Measurements from ENCODE around the gene RGS17.
"Not testable (repeated sequence)": the region's sequence is repeated elsewhere in the genome, so short reads cannot be mapped to it uniquely, and the experiment has no call there.

Gene RGS17

DNA sequence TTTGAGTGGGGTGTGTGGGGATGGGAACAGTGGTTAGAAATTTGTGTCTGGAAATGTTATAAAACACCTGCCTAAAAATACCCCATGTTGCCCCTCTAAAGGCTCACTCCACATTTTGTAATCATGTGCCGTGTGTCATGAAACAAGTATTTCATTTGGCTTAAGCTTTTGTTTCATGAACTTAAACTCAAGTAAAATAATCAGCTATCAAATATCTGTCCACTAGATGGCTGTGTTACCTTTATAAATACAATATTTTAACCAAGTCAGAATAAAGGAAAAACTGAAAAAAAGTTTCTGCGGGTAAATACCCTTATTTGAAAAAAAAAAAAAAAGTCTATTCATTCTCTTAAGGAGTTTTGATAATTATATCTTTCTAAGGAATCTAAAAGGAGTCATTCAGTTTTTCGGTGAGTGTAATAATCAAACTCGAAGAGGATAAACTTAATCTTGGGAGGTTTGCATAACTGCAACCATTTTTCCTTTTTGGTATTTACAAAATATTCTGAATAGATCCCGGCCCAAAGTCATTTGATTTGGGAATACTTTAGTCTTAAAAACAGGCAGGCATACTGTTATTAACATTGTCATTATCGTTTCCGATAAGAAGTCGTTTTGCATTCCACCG, 98.7 kb downstream of the RGS17 start:
- no peak for DNase-seq (ENCODE audit: low read depth in 2 of 2)

DNA sequence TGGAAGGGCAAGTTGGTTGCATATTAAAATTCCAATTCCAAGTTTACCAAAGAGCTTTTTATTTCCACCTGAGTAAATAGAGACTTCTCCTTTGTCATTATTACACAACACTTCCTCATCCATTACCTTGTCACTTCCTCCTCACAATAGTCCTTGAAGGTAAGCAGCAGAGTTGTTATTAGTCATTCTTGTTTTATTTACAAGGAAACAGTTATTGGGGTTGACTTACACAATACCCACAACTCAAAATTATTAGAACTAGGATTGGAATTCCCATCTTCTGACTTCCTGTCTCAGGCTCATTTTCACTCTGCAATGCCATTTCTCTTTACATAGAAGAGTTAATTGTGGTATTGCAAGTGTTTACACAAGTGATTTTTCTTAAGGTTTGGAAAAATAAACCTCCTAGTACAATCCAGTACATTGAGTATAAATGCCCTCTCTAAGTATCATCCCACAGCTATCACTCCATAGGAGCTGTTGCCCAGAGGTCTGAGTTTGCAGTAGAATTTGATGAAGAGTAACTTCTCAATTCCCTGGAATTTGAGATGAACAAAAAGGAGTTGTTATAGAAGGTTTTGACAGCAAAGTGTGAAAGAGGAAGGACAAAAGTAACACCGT, 99.6 kb downstream of the RGS17 start:
- DNase-seq (ENCODE audit: low read depth in 2 of 2) = no peak

DNA sequence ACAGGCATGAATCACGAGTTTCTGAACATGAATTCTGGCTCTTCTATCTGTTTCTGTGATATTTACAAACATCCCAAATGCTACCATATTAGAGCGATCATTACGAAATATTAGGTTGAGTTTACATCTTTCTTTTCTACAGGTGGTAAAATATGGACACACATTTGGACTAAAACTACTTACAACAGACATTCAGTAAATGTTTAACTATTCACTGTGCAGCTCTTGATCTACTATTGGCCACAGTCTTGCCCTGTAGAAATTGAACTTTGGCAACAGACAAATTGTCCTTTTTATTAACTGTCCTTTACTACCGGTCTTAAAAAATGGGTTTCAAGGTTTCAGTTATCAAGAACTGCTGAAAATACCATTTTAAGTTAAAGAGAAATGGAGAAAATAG, 102.1 kb downstream of the RGS17 start:
- DNase-seq (ENCODE audit: low read depth in 2 of 2) = no peak

DNA sequence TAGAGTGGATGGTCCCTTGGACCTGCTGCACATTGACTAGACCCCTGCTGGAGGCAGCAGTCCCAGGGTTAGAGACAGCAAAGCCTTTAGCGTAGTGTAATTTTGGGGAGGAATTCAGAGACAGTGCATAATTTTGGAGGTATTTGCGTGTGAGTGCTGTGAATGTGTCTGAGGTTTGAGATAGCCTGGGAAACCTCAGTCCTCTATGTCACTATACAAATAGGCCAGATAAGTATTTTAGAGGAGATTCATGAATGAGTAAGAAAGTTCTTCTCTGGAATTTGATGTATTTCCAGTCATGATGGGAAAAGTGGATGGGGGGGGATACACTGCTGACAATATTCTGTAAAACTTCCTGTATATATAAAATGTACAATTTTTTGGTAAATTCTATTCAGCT, 102.8 kb downstream of the RGS17 start:
- DNase-seq (ENCODE audit: low read depth in 2 of 2) = no peak

DNA sequence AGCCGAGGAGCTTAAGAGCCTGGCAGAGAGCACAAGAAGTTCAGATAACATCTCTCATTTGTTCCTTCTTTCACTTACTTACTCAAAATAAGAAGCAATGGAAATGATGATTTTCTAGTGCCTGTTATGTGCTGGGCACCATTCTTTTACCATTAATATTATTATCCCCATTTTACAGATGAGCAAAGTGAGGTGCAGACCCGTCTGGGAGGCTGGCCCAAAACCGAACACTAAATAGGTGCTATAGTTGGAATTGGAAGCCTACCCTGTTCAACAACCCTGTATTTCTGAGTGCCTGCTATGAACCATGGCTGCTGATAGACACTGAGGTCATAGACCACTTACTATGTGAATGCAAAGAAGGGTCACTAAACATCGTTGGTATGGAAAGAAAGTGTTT, 103.6 kb downstream of the RGS17 start:
- no peak for DNase-seq (ENCODE audit: low read depth in 2 of 2)

DNA sequence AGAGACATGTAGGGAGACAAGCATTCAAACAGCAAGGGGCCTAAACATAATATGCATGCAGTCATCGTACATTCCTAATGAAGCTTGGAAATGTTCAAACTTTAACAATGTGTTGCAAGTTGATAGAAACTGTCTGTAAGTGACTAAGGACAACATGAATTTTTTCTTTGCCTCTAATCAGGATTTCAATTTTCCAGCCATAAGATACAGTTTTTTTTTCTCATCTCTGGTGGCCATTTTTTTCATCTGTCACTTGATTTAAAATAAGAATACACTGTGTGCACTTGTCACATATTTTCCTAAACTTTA, 106.4 kb downstream of the RGS17 start:
- DNase-seq (ENCODE audit: low read depth in 2 of 2) = no peak

DNA sequence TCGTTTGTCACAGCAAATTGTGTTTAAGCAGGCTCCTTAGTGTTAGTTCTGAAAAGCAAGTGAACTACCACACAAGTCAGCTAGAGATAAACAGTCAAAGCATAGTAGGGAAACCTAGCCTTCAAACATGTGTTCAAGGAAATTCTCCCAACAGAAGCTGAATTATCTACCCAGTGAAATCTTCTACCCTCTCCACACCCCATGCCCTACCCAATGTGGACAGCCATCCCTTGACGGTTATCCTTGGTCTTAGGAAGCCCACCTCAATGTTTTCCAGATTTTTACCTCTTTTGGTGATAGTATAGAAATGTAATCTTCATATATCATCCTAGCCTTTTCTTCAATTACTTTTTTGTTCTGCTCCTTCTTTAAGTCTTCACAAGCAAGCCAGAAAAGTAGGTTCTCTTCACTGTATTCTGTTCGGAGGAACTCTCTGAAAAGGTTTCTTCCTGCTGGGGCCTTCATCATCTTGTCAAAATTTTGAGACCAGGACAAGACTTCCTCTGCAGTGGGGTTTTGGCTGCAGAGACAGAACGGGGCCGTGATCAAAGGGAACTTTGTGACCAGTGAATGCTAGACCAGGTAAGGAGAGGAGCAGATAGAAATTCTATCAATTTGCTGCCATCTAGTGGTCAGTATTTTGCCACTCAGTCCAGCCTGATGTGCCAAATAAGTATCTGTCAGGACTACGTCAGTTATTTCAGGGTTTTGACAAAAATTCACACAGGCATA, 106.9 kb downstream of the RGS17 start:
- DNase-seq (ENCODE audit: low read depth in 2 of 2) = no peak

DNA sequence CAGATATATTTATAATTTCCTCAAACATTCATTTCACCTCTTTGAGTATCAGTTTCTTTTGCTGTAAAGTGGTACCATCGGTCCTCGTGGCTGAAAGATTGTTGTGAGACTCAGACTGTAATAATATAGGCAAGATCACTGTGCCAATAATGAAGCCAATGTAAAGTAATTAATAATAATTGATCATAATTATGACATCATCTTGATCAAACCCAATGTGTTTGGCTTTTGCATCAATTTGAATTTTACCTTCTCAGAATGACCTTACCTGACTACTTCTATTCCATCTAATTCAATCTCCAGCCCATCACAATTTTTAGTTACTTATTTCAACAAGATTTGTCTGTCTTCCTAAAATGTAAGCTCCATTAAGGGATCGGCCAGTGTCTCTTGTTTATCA, 112.7 kb downstream of the RGS17 start:
- no peak for DNase-seq (ENCODE audit: low read depth in 2 of 2)

DNA sequence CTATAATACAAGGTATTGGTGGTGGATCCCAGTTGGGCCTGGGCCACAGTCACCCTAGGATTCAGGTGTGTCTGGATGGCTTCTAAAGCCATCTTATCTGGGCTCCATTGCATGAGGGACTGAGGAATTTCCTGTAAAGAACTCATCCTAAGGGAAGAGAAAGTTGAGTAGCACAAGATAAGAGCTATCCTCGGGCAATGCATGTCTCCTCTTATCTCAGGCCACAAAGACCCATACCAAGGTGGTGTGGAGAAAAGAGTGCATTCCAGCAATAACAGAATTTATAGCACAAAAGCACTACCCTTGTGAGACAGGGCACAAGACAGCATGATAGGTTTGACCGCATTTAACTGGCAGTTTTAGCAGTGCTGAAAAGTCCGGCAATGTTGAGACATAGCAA, 114.2 kb downstream of the RGS17 start:
- DNase-seq (ENCODE audit: low read depth in 2 of 2) = no peak

DNA sequence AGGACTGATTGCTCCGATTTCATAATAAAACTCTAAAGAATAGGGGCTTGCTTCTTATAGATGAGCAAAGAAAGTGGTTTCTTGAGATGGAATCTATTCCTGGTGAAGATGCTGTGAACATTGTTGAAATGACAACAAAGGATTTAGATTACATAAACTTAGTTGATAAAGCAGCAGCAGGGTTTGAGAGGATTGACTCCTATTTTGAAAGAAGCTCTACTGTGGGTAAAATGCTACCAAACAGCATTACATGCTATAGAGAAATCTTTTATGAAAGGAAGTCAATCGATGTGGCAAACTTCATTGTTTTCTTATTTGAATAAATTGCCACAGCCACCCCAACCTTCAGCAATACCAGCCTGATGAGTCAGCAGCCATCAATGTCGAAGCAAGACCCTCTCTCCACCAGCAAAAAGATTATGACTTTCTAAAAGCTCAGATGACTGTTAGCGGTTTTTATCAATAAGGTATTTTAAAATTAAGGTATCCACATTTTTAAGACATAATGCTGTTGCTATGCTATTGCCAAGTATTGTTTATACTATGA, 115.9 kb downstream of the RGS17 start:
- no peak for DNase-seq (ENCODE audit: low read depth in 2 of 2)

DNA sequence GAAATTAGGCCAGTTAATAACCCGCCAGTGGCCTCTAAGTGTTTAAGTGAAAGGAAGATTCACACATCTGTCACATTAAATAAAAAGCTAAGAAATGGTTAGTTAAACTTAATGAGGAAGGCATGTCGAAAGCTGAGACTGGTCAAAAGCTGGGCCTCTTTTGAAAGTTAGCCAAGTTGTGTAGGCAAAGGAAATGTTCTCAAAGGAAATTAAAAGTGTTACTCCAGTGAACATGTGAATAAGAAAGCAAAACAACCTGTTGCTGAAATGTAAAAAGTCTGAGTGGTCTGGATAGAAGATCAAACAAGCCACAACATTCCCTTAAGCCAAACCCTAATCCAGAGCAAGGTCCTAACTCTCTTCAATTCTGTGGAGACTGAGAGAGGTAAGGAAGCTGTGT, 117.6 kb downstream of the RGS17 start:
- DNase-seq (ENCODE audit: low read depth in 2 of 2) = no peak

DNA sequence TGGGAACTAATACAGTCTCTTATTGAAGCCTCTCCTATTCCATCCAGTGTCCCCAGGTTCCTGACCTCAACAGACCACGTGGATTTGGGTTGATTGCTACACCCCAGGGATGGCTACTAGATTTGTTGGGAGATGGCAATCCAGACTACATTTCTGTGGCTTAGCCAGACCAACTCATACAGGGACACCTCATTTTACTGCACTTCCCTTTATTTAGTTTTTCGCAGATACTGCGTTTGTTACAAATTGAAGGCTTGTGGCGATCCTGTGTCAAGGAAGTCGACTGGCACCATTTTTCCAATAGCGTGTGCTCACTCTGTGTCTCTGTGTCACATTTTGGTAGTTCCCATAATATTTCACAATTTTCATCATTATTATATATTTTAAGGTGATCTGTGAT, 118.2 kb downstream of the RGS17 start:
- DNase-seq (ENCODE audit: low read depth in 2 of 2) = no peak

DNA sequence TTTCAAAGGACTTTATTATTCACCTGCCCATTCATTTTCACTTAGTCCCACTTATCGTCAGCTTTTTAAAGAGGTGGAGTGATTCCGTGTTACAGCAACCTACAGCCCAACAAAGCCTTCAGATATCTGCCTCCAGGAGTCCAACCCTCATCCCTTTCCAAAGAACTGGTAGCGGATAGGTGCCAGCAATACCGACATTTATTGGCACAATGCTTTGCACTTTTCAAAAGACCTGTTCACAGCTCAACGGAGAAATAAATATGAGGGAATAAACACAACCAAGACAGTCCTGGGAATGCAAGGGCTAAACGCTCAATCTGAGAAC, 127.8 kb downstream of the RGS17 start:
- DNase-seq (ENCODE audit: low read depth in 2 of 2) = no peak

DNA sequence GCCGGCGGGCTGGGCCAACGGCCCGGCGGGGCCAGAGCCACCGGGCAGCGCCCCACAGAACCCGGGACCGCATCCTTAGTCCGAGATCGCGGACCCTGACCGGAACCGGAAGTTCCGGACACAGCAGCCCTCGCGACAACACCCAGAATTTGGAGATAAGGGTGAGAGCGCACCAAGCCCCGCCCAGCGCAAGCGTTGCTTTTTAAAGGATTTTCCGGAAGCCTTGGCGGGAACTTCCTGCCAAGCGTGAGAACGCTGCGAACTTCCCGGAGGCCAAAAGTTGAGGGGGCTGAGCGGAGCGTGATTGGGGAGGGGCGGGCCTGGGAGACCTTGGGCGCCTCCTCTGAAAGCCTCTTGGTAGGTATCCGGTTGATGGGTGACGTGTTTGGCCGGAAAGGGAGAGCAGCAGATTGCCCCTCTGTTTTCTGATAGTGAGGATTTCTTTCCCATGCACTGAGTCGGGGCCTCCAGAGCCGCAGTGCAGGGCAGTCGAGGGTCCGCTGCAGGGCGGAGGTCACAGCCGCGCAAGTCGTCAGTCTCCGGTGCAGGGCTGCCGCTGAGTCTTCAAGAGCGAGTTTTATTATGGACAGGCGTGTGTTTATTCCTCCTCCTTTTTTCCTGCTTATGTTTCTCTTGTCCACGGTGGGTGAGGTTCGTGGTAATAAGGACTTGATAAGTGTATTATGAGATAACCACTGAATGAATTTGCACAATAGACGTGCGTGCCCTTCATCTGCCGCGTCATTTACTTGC, 128.3 kb downstream of the RGS17 start, which contains the start of gene MTRF1L:
Gene MTRF1L, minus strand, starts transcription at position 97 of the 753 bp plus-strand sequence. Its CDS starts 24 bp downstream, at position 73.
- peak; percentile 65 to 66 for DNase-seq (ENCODE audit: low read depth in 2 of 2)

DNA sequence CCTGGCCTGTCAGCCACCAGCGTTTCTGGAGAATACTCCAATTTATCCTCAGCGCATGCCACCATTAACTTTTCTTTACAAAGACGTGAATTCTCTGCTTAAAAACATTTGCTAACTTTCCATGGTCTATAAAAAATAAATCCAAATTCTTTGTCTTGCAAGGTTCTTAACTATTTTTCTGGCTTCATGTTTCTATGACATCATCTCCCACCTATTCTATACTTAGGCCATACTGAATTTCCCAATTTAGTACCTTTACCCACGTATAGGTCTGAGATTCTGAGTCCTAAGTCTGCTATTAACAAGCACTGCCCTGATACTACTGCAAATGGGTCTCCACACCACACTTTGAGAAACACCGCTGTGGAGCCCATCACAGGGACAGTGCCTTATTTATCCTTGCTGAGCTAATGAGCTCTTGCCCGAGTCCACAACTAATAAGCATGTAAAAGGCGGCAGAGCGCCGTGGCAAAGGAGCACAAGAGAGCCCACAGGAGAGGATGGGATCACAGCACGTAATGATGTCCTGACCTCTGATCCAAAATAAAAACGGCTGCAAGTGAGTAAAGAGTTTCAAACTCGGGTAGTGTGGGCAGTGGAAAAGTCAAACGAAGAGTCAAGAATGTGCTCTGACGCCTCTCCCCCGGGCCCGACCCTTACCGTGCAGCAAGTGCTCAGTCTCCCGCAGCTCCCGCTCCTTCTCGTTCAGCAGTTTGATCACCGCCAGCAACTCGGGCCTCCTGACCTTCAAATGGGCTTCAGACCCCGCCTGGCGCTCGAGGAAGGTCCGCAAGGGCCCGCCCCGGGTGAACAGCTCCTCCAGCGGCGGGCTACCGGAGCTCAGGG, 129.1 kb downstream of the RGS17 start:
- DNase-seq (ENCODE audit: low read depth in 2 of 2) = no peak

DNA sequence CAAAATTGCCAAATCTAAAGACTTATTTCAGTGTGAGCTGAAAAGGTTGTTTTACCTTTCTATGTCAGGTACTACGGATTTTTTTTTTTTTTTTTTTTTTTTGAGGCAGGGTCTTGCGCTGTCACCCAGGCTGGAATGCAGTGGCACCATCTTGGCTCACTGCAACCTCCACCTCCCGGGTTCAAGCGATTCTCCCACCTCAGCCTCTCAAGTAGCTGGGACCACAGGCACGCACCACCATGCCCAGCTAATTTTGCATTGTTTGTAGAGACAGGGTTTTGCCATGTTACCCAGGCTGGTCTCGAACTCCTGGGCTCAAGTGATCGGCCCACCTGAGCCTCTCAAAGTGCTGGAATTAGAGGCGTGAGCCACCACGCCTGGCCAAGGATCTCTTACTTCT, 130.3 kb downstream of the RGS17 start:
- DNase-seq (ENCODE audit: low read depth in 2 of 2) = not testable (repeated sequence)

DNA sequence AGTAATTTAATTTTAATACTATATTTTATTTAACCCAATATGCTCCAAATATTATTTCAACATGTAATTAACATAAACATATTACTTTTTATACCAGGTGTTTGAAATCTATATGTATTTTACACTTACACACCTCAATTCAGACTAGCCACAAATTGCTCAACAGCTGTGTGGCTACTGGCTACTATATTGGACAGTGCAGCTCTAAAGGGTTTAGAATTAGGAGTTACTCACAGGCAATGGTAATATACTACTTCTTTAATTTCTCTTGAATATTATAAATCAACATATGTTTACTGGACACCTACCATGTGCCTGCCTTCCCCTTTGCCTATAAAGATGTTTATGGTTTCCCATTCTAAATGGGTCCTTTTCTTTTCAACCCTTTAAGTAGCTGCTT, 130.8 kb downstream of the RGS17 start:
- no peak for DNase-seq (ENCODE audit: low read depth in 2 of 2)

DNA sequence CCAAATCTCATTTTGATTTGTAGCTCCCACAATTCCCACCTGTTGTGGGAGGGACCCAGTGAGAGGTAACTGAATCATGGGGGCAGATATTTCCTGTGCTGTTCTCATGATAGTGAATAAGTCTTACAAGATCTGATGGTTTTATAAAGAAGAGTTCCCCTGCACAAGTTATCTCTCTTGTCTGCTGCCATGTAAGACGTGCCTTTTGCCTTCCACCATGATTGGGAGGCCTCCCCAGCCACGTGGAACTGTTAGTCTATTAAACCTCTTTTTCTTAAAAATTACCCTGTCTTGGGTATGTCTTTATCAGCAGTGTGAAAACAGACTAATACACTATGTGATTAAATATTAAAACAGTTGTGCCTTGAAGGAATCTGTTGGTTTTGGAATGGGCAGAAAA, 131.5 kb downstream of the RGS17 start:
- not testable (repeated sequence) for DNase-seq (ENCODE audit: low read depth in 2 of 2)

DNA sequence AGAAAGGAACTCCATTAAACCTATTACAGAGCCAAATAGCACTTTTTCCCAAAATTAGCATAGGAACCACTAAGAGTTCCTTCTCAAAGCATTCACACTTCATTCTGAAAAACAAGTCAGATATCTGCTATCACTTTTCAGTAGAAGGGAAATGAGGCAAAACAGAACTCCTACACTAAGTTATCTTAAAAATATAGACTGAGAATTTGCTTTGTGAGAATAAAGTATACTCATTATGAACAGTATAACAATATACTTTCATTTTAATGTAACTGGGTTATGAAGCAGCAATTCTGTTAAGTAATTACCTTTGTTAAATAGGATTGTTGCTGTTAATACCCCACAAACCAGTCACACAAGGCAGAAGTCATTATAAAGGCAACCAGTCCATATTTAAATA, 137.2 kb downstream of the RGS17 start:
- no peak for DNase-seq (ENCODE audit: low read depth in 2 of 2)

DNA sequence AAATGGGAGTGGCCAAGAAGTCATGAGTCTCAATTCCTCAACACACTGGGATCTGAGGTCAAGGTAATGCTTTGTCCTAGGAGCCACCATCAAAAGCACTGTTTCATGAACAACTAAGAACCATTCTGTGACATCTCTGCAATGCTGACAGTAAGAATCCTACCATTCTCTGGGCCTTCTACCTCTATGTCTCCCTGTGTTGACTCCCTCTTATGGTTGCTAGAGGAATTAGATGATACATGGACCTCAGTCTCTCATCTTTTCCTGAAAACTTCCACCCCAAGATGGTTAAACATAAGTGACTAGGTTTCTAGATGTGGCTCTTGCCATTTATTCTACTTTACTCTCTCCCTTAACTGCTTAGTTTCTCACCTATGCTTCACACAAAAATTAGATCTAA, 137.7 kb downstream of the RGS17 start:
- no peak for DNase-seq (ENCODE audit: low read depth in 2 of 2)

DNA sequence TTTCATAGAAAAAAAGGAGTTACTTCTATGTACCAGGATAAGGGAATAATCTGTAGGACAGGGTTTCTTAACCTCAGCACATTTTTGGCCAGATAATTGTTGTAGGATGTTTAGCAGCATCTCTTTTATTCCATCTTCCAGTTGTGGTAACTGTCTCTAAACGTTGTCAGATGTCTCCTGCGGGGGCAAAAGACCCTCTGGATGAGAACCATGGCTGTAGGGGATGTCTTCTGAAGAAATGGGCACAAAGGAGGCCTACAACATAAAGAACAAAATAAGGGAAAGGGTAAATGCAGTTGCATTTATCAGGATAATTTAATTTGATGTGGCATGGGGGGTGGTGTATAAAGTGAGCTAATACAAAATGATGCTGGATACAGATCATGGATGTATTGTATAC, 144.1 kb downstream of the RGS17 start:
- no peak for DNase-seq (ENCODE audit: low read depth in 2 of 2)

DNA sequence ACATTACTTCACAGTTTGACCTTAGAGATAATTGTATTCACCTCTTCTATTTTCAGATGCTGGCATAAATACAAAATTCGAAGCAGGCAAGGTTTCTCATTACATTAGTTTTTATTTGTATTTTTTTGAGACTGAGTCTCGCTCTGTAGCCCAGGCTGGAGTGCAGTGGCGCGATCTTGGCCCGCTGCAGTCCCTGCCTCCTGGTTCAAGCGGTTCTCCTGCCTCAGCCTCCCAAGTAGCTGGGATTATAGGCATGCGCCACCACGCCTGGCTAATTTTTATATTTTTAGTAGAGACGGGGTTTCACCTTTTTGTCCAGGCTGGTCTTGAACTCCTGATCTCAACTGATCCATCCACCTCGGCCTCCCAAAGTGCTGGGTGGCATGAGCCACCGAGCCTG, 145.8 kb downstream of the RGS17 start:
- not testable (repeated sequence) for DNase-seq (ENCODE audit: low read depth in 2 of 2)

All from stimulated activated CD8-positive, alpha-beta memory T cell treated with anti-CD3 and anti-CD28 coated beads, Interleukin-2, amount 100 ng/mL, for 1 hour (primary cell).